HS-5 (cell line): ENCODE results near the gene ALDH1A1.

Source experiments
- DNase-seq: peaks from one replicate; pipeline ENCODE4 v3.0.0-alpha.2; 2012; ENCODE audit warnings: low read depth

ALDH1A1 gene

DNA sequence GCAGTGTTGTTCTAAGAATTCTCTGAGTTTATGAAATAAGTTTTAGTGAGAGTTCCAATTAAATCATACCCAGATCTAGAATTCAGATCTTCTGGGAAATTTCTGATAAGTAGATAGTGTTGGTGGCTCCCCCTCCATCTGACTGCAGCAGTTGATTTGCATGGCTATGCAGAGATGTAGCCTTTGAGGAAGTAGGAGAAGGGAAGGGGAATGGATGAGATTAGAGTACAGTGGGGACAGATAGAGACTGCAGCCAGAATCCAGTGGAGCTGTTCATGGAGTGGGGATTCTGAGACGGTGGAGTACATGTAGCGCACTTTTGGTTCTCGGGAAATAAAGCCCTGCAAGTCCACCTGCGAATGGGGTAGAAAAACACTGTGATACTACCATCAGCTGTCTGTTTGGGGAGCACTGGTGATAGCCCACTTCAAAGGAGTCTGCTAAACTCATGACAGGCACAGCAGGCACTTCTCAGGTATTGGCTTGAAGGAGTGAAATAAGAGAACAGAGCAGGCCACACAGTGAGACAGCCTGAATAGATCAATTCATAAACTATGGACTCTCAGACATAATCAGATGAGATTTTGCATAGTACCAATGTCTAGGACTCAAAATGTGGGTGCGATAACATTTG is 96.8 kb downstream of the ALDH1A1 start:
- DNase-seq: no peak

DNA sequence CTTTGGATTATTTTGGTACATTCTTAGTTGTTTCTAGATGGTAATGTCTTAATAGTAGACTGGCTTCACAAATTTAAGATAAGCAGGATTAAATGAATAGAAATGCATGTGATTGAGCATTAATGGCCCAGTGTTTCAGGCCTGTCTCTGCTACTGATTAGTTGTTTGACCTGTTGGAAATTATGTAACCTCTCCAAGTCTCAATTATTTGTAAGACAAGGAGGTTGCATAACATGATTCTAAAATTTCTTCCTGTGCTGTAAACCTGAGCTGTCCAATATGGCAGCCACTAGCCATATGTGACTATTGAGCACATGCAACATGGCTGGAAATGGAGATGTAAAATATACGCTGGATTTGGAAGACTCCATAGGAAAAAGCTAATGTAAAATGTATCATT is 97.5 kb downstream of the ALDH1A1 start:
- no peak for DNase-seq
